ENCODE measurements around the gene PEDS1. TPM values are rescaled to one million over a fixed set of nuclear protein-coding genes. Genes with fewer than 3 reads are reported as not detected.
A peak's percentile ranks its signal among the peaks of the same experiment; 100 is the strongest.

Gene PEDS1
- total RNA-seq, 4 donors from 2014 or later = 24.1 to 46.3 (median 31.8) TPM

DNA sequence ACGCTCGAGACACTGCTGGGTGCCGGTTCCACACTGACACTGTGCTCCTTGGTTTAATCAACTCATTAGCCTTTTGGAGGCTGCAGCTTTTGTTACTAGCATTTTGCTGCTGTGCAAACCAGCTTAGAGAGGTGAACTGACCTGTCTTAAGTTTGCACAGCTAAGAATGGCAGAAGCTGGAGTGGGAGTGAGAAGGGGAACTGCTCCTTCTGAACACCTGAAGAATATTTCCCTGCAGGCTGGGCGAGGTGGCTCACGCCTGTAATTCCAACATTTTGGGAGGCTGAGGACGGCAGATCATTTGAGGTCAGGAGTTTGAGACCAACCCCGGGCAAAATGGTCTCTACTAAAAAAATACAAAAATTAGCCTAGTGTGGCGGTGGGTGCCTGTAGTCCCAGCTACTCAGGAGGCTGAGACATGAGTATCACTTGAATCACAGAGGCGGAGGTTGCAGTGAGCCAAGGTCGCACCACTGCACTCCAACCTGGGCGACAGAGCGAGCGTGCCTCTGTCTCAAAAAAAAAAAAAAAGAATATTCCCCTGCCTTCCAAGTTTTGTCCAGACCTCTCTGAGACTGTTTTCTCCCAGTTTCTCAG is 42.1 kb upstream of the PEDS1 start:
- H3K27me3 ChIP-seq = no peaks in the 10 kb centered on the region
- H3K4me3 ChIP-seq = peak overlapping the region in 1 of 2 donors; percentile 97
- peak overlapping the region in 3 of 4 donors; percentile 99 to 100 (median 100) for H3K27ac ChIP-seq
- peaks cover 0 to 30% (median 8%) of the 10 kb centered on the region in 3 donors for H3K4me1 ChIP-seq
- peaks cover 0 to 25% of the 10 kb centered on the region in 2 donors for H3K36me3 ChIP-seq
- ATAC-seq = no peak
- peaks cover 0 to 4% (median 0%) of the 10 kb centered on the region in 3 donors for H3K9me3 ChIP-seq
- 86% methylated on average over 5 to 13 of the region's 13 CpGs for WGBS, 2 donors (ENCODE audit: low coverage in 1 of 2)
- TF ChIP-seq EP300 (IDR thresholded peaks at IDR 0.05) = no peak
- TF ChIP-seq POLR2A (IDR thresholded peaks at IDR 0.05) = peak in 1 of 2 donors; percentile 4
- TF ChIP-seq, protein P1, sequence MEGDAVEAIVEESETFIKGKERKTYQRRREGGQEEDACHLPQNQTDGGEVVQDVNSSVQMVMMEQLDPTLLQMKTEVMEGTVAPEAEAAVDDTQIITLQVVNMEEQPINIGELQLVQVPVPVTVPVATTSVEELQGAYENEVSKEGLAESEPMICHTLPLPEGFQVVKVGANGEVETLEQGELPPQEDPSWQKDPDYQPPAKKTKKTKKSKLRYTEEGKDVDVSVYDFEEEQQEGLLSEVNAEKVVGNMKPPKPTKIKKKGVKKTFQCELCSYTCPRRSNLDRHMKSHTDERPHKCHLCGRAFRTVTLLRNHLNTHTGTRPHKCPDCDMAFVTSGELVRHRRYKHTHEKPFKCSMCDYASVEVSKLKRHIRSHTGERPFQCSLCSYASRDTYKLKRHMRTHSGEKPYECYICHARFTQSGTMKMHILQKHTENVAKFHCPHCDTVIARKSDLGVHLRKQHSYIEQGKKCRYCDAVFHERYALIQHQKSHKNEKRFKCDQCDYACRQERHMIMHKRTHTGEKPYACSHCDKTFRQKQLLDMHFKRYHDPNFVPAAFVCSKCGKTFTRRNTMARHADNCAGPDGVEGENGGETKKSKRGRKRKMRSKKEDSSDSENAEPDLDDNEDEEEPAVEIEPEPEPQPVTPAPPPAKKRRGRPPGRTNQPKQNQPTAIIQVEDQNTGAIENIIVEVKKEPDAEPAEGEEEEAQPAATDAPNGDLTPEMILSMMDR (IDR thresholded peaks at IDR 0.05) = no peak
- no peak for TF ChIP-seq POLR2AphosphoS5 (IDR thresholded peaks at IDR 0.05)

DNA sequence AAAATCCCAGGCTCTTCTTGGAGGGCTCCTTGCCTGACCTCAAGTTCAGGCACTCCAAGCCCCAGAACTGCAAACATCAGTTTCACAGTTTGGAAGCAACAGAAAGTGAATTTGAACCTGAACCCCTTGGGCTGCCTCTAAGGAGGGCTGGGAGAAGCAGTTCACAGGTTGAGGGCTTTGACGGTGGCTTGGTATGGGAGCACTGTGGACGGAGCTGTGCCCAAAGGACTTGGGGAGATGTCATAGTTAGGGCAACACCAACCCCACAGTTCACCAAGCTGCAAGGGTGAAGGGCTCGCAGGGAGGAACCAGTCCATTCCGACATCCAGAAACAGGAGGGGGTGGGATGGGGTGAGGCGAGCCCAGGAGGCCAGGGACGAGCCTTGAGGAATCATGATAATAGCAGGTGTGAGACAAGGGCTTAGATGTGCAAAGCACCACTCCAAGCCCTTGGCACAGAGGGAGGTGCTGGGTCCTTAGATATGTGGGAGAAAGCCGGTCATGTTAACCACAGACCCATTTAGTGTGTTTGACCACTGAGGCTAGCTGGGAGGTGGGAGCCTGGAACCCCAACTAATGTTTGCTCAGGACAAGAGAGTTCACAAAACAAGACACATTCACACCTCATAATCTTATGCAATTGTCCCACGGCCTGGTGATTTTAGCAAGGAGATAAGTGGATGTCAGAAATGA is 41.5 kb upstream of the PEDS1 start:
- 73 to 80% methylated on average over 3 of the region's 8 CpGs for WGBS, 2 donors (ENCODE audit: low coverage in 1 of 2)
- Histone ChIP-seq H3K36me3 (peaks cover 0 to 25% of the 10 kb centered on the region in 2 donors), H3K27ac (peak overlapping the region in 3 of 4 donors; percentile 99 to 100 (median 100)), H3K27me3 (no peaks in the 10 kb centered on the region), H3K4me1 (peaks cover 0 to 33% (median 8%) of the 10 kb centered on the region in 3 donors), H3K4me3 (peak overlapping the region in 1 of 2 donors; percentile 97), H3K9me3 (peaks cover 0 to 4% (median 0%) of the 10 kb centered on the region in 3 donors)
- TF ChIP-seq EP300 (IDR thresholded peaks at IDR 0.05) (no peak), POLR2A (IDR thresholded peaks at IDR 0.05) (peak; percentile 0 to 11)
- ATAC-seq = no peak

DNA sequence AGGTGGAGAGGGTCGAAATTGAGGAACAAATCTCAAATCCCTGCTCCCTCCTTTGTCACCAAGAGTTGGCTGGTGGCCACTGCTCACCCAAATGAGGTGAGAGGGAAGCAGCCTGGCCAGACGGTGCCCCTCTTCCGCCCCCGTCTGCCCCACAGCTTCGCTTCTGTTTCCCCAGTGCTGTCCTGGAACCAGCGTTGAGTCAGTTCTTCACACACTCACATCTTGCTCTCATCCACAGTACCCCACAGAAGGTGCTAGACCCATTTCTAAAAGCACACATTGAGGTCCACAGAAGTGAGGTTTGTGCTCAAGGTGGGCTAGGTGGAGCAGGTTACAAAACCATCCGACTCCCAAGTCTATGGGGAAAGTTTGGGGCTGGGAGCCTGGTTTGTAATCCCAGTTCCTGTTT is 40.9 kb upstream of the PEDS1 start:
- Histone ChIP-seq H3K27me3 (no peaks in the 10 kb centered on the region), H3K36me3 (peaks cover 0 to 25% of the 10 kb centered on the region in 2 donors), H3K4me1 (peaks cover 0 to 39% (median 8%) of the 10 kb centered on the region in 3 donors), H3K27ac (peak overlapping the region in 3 of 4 donors; percentile 99 to 100 (median 100)), H3K9me3 (peaks cover 0 to 1% (median 0%) of the 10 kb centered on the region in 3 donors), H3K4me3 (peak overlapping the region in 1 of 2 donors; percentile 97)
- no peak for ATAC-seq
- TF ChIP-seq EP300 (IDR thresholded peaks at IDR 0.05) = no peak
- peak; percentile 16 for TF ChIP-seq POLR2AphosphoS5 (IDR thresholded peaks at IDR 0.05)
- 54 to 95% methylated on average over 2 to 3 of the region's 7 CpGs for WGBS, 2 donors (ENCODE audit: low coverage in 1 of 2)

DNA sequence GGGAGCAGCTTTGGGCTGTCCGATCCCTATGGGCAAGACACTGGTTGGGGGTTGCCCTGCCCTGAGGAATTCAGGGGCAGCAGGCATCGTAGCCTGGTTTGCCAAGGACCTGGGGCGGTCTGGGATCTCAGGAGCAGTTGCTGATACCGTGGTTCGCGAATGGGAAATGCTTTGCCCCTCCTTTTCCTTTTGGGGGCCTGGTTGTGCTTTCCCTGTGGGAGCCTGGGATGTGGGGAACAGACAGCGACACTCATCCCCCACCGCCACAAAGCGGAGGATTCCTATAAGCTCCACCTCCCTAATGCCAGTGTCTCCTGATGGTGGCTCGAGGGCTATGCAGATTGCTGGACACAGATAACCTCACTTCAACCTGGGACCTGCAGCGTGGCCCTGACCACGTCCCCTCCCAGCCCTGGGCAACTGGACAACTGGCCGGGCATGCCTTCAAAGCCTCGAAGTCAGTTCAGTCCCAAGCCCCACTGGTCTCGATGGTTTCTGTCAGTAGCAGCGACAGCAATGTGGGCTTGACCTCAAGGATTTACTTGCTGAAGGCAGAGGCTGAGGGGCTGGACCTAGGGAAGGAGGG is 40.4 kb upstream of the PEDS1 start:
- TF ChIP-seq, protein P1 (IDR thresholded peaks at IDR 0.05) = no peak
- TF ChIP-seq POLR2A (IDR thresholded peaks at IDR 0.05) = peak in 1 of 2 donors; percentile 8
- Histone ChIP-seq H3K4me1 (peaks cover 0 to 44% (median 8%) of the 10 kb centered on the region in 3 donors), H3K9me3 (no peaks in the 10 kb centered on the region), H3K36me3 (peaks cover 0 to 25% of the 10 kb centered on the region in 2 donors), H3K27ac (peak overlapping the region; percentile 0 to 100 (median 100)), H3K4me3 (peak overlapping the region; percentile 71 to 97), H3K27me3 (no peaks in the 10 kb centered on the region)
- WGBS, 2 donors (ENCODE audit: low coverage in 1 of 2) = 33 to 83% methylated on average over 3 of the region's 16 CpGs
- ATAC-seq = no peak

DNA sequence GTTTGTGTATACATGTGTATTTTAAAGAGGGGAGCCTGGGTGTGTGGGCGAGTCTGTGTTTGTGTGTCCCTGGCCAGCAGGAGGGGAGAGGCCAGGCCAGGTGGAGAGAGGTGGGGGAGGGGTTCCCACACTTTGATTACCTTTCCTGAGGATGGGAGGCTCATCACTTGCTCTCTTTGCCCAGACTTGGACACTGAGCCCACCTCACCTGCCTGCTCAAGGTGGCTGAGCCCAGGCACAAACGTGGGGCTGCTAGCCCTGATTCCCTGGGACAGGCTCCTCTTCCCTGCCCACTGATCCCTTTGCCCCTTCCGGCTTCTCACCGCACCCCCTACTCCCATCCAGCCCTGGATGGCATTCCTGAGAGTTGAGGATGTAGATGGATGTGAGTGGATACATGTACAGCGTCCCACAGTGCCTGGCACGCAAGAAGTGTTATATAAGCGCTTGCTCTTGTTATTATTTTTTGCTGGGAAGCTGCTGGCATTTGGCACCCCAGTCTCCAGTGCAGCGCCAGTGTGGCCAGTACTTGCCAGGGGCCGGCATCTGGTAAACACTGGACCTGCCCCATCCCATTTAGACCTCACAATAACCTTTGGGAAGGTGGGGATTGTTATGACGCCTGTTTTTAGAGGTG is 39.8 kb upstream of the PEDS1 start:
- Histone ChIP-seq H3K27ac (peak overlapping the region; percentile 94 to 100 (median 100)), H3K4me3 (peak overlapping the region; percentile 71 to 97), H3K9me3 (no peaks in the 10 kb centered on the region), H3K4me1 (peaks cover 0 to 45% (median 8%) of the 10 kb centered on the region in 3 donors), H3K27me3 (no peaks in the 10 kb centered on the region), H3K36me3 (peaks cover 0 to 25% of the 10 kb centered on the region in 2 donors)
- no peak for ATAC-seq
- TF ChIP-seq POLR2AphosphoS5 (IDR thresholded peaks at IDR 0.05) (peak; percentile 35), POLR2A (IDR thresholded peaks at IDR 0.05) (peak; percentile 12 to 18), EP300 (IDR thresholded peaks at IDR 0.05) (no peak)
- TF ChIP-seq, protein P1 (IDR thresholded peaks at IDR 0.05) = no peak
- 41 to 50% methylated on average over 5 of the region's 10 CpGs for WGBS, 2 donors (ENCODE audit: low coverage in 1 of 2)

All from gastroesophageal sphincter (tissue), 4 donors.